GM13976 (cell line): Measurements from ENCODE around the gene LY6G6F.

Experiments
- DNase-seq: peaks from one replicate; pipeline ENCODE4 v3.0.0; 2012; ENCODE audit warnings: low spot score
- in situ Hi-C: fragments of 300-500 bp; cut with MboI; formaldehyde crosslinking; loops from one replicate; pipeline ENCODE4 v1.12.0; 2022; ENCODE audit warnings: low sequenced_read_pairs, mixed read lengths, inconsistent platforms; ENCODE audit not compliant: unreplicated experiment
- TF ChIP-seq, protein P1 (sequence below): IDR thresholded peaks from 2 replicates; pipeline ENCODE4 v1.5.1; 2012; ENCODE audit warnings: borderline replicate concordance, mild to moderate bottlenecking; ENCODE audit not compliant: insufficient read depth; ENCODE audit errors: extremely low read depth, missing control alignments, control extremely low read depth

The LY6G6F gene

DNA sequence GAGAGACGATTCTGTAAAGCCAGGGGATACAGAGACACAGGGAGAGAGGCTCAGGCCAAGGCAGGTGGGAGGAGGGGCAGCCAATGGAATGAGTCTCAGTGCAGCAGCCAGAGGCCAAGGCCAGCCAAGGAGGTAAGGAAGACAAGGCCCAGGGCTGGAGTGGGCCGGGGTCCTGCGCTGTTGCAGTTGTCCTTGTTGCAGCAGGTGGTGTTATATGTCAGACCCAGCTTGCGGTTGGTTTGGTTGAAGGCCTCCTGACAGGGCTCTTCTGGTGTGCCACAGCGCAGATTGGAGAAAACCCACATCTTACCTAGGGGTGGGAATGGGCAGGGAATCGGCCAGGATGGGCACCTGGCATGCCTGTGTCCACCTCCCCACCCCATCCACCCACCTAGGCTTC, 12.3 kb downstream of the LY6G6F start:
- no peak for DNase-seq
- in situ Hi-C loops: no loop called here
- TF ChIP-seq, protein P1, sequence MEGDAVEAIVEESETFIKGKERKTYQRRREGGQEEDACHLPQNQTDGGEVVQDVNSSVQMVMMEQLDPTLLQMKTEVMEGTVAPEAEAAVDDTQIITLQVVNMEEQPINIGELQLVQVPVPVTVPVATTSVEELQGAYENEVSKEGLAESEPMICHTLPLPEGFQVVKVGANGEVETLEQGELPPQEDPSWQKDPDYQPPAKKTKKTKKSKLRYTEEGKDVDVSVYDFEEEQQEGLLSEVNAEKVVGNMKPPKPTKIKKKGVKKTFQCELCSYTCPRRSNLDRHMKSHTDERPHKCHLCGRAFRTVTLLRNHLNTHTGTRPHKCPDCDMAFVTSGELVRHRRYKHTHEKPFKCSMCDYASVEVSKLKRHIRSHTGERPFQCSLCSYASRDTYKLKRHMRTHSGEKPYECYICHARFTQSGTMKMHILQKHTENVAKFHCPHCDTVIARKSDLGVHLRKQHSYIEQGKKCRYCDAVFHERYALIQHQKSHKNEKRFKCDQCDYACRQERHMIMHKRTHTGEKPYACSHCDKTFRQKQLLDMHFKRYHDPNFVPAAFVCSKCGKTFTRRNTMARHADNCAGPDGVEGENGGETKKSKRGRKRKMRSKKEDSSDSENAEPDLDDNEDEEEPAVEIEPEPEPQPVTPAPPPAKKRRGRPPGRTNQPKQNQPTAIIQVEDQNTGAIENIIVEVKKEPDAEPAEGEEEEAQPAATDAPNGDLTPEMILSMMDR: no peak

DNA sequence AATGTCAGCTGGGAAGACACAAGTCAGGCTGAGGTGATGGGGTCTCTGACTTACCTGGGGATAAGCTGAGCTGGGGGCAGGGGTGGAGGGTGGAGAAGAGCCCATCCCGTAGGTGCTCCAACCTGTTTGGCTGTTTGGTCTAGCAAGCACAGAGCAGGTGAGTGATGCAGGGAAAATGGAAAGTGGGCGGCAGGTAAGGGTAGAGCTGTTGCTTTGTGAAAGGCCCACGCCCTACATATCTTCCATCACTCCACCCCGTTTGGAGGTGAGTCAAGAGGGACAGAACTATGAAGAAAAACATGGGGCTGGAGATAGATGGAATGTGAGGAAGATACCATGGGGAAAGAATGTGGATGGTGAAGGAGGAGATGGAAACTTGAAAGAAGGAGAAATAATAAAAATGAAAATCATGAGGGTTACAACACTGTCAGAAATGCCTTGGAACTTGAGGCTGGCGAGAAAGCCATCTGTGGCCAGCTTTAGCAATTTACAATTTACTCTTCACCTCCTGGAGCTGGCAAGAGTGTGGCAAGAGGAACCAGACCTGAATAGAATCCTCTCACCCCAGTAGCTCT, 13.6 kb downstream of the LY6G6F start:
- DNase-seq: no peak
- in situ Hi-C loops: no loop called here
- TF ChIP-seq, protein P1: no peak

DNA sequence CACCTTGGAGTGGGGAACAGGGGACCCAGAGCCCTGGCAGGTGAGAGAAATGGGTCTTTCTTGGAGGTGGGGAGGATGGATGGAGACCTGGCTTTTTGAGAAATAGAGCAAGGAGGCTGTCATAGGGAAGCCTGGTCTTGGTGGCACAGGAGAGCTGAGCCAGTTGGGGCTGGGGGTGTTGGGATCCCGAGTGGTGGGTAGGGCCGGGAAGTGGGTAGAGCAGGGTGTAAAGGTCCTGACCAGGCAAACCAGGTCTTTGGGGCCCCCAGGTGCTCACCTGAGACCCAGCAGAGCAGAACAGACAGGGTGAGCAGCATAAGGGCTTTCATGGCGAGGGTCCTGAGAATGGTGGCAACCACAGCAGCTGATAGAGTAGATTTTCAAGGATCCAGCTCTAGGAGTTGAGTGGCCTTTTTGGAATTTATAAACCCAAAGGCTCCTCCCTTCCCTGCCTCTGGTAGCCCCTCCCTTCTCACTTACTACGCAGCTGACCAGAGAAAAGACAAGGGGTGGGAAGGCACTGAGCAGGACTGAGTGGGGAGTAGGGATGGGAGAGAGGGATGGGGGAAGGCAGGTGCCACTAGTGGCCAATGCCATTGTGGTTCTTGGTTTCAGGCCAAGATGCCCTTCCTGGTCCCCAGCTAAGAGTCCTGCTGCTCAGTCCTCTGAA, 14.8 kb downstream of the LY6G6F start, which contains the start of gene LY6G6C:
TSS of gene LY6G6C (minus strand) at position 396 of the 670 bp plus-strand sequence. CDS start at position 329, 67 bp downstream.
- in situ Hi-C loops: no loop called here
- TF ChIP-seq, protein P1: no peak
- no peak for DNase-seq

DNA sequence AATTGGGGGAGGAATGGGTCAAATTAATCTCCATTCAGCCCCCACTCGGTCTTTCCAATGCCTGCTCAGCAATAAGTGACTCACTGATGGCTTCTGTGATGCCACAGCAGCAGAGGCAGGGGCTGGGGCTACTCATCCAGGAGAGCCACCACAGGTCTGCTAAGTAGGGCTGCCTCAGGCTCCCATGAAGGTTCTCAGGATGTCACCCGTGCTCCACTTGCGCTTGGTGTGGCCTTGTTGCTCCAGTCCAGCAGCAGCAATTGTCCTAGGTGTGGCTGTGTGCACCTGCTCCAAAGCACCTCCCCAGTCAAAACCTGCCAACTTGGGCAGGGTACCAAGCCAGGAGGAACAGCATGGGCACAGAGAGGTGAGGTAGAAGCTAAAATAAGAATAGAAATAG, 15.5 kb downstream of the LY6G6F start:
- in situ Hi-C loops: no loop called here
- no peak for DNase-seq
- TF ChIP-seq, protein P1: no peak

DNA sequence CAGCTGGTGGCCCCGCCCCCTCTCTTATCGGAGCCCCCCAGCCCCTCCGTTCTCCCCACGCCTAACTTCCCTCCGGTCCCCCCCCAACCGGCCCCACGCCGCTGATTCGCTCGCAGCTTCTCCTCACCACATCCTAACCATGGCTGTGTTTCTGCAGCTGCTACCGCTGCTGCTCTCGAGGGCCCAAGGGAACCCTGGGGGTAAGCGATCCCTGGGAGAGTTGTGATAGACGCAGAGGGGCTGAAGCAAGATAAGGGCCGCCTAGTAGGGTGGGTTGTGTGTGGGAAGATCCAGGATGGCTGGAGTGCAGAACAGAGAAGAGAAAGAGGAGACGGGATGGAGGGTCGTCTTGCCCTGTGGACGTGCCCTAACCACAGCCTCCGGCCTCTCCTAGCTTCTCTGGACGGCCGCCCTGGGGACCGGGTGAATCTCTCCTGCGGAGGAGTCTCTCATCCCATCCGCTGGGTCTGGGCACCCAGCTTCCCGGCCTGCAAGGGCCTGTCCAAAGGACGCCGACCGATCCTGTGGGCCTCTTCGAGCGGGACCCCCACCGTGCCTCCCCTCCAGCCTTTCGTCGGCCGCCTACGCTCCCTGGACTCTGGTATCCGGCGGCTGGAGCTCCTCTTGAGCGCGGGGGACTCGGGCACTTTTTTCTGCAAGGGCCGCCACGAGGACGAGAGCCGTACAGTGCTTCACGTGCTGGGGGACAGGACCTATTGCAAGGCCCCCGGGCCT, 16.7 kb downstream of the LY6G6F start, which contains the start of gene MPIG6B:
TSS of gene MPIG6B (plus strand) at position 129 of the 735 bp plus-strand sequence. CDS start at position 140, 11 bp downstream.
- TF ChIP-seq, protein P1: no peak
- in situ Hi-C loops: no loop called here
- no peak for DNase-seq

DNA sequence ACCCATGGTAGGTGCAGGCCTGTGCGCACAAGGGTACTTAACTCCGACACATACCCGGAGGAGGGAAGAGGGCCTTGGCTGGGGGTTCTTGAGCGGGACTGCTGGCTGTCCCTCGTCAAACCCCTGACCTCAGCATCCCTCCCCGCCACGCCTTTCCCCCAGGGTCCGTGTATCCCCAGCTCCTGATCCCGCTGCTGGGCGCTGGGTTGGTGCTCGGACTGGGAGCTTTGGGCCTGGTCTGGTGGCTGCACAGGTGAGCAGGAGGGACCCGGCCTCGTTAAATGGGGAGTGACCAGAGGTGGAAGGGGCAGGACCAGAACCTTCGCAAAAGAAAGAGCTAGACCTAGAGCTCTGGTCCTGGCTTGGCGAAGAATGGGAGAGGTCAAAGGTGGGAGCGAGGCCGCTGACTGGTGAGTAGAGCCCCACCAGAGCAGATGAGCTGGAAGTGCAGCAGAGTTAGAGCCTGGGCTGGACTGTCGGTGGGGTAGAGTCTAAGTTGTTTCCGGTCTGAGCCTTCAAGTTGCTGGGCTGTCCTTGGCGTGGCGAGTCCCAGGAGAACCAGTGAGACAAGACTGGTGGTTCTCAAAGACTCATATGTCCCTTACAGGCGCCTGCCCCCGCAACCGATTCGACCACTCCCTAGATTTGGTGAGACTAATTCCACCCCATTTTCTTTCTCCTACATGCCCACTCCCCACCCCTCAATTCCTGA, 17.5 kb downstream of the LY6G6F start:
- TF ChIP-seq, protein P1: no peak
- in situ Hi-C loops: no loop called here
- DNase-seq: no peak
